Measurements from ENCODE around the gene FOXK1. TPM values are rescaled to one million over a fixed set of nuclear protein-coding genes. Genes with fewer than 3 reads are reported as not detected.

Gene FOXK1
- total and polyA plus RNA-seq, 9 of the 15 experiments (the other 6 are each of a cell fraction or from before 2014, with no cell fraction given): 0.32 to 45.5 (median 8.1) TPM

- TF ChIP-seq SRSF1 (IDR thresholded peaks at IDR 0.05; ENCODE audit: low read depth, low read length): no peak
- TF ChIP-seq ZBTB11 (CRISPR knock-in tag; IDR thresholded peaks at IDR 0.05): peak; percentile 67 to 97 (median 79); a peak in 4 of 6 replicates
- TF ChIP-seq CBFA2T2 (conservative IDR thresholded peaks at IDR 0.05): peak; percentile 99
- TF ChIP-seq CBX1 (IDR thresholded peaks at IDR 0.05; ENCODE audit: low read depth): peak; percentile 98
- peak; percentile 35 for TF ChIP-seq MAFK (IDR thresholded peaks at IDR 0.05; ENCODE audit: low read length)
- TF ChIP-seq DIDO1 (tag; IDR thresholded peaks at IDR 0.05; ENCODE audit: low read depth): 0 out of 2 replicates have a peak, but pooled peaks have one; percentile 83
- no peak for TF ChIP-seq PATZ1 (CRISPR knock-in tag; IDR thresholded peaks at IDR 0.05; ENCODE audit: borderline replicate concordance)
- 0 out of 2 replicates have a peak, but pooled peaks have one; percentile 23 for TF ChIP-seq ZNF766 (CRISPR knock-in tag; conservative IDR thresholded peaks at IDR 0.05)
- TF ChIP-seq KDM5B (IDR thresholded peaks at IDR 0.05; ENCODE audit: insufficient replicate concordance, low read depth, low read length): peak; percentile 79
- peak; percentile 99 for TF ChIP-seq FOS (IDR thresholded peaks at IDR 0.05; ENCODE audit: extremely low read depth, insufficient read length)
- TF ChIP-seq SP1 (CRISPR knock-in tag; IDR thresholded peaks at IDR 0.05): peak; percentile 74
Measured at GRCh38 chr7:4775250-4775847, 93.3 kb downstream of the FOXK1 start, which contains the start of gene AP5Z1 (continued).

All from K562 (cell line).